Measurements from ENCODE around the gene ZFP2.
"Not testable (repeated sequence)": the region's sequence is repeated elsewhere in the genome, so short reads cannot be mapped to it uniquely, and the experiment has no call there.

Gene ZFP2

DNA sequence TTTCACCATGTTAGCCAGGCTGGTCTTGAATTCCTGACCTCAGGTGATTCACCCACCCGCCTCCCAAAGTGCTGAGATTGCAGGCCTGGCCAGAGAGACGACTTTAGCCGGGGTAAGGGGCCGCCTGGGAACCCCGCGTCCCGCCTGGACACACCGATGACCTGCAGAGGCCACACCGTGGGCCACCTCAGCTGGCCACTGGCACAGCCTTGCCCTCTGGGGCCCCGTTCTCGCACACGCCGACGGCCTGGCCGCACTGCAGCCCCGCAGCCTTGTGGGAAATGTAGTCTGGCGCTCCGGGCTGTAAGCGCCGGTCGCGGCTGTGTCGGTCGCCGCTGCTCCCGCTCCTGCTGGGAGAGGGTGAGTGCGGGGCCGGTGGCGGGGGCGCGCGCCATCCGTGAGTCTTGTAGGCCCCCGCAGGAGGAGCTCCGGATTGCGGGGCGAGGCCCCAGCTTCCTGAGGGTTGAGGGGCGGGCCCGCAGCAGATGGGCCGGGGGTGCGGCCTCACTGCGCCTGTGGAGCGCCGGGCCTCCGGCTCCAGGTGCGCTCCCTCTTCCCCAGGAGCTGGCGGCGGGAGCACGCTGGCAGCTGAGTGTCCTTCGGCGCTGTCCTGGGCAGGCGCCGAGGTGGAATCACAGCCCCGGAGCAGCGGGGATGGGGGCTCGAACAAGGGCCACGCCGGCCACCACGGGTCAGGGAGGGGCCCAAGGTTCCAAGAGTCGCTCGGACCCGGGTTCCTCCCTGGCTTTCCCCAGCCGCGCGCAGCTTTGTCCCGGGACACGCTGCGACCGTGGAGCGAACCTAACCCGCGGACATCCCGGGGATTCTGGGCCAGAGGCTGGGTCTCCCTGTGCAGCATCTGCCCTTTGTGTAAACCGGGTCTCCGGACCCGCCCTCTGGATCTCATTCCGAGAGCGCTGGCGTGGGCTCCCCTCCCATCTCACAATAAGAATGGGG is at the start of gene ZFP2:
Gene ZFP2 (plus strand): TSS at position 299 of the 957 bp plus-strand sequence. CDS start 35,401 bp downstream, outside the sequence.
- peak; percentile 62 for DNase-seq (ENCODE audit: low spot score)
- CTCF ChIA-PET = interaction anchor here (0.6 to 0.8 kb wide), 3 partner anchors 8 to 165 kb away, joined by 3 to 5 read pairs (median 4); no protein-coding TSS in a partner anchor
- peak within 1 kb of the TSS; percentile 61 for H3K27ac ChIP-seq
- POLR2A ChIA-PET (ENCODE audit: low non-redundant PET) = interaction anchor here (0.7 kb wide), 1 partner anchor 308 kb away, joined by 3 read pairs; no protein-coding TSS in a partner anchor
- TF ChIP-seq, protein P1, sequence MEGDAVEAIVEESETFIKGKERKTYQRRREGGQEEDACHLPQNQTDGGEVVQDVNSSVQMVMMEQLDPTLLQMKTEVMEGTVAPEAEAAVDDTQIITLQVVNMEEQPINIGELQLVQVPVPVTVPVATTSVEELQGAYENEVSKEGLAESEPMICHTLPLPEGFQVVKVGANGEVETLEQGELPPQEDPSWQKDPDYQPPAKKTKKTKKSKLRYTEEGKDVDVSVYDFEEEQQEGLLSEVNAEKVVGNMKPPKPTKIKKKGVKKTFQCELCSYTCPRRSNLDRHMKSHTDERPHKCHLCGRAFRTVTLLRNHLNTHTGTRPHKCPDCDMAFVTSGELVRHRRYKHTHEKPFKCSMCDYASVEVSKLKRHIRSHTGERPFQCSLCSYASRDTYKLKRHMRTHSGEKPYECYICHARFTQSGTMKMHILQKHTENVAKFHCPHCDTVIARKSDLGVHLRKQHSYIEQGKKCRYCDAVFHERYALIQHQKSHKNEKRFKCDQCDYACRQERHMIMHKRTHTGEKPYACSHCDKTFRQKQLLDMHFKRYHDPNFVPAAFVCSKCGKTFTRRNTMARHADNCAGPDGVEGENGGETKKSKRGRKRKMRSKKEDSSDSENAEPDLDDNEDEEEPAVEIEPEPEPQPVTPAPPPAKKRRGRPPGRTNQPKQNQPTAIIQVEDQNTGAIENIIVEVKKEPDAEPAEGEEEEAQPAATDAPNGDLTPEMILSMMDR (conservative IDR thresholded peaks at IDR 0.05; ENCODE audit: low read depth) = no peak

DNA sequence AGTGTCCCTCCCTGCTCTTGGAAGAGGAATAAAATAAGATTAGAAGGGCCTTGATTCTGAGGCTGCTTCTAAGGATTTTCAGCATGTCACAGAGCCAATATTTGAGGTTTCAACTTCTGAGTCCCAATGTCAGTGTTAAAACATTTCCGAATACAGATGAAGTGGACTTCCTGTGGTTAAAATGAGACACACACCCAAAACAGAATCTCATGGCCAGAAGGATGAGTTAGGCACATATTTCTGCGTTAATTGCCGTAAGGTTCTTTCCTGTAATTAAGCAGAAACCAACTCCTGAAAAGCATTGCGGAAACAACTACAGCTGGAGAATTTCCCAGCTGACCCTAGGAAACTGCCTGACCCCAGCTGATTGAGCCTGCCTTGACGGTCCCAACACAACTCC is 46.4 kb upstream of the ZFP2 start:
- POLR2A ChIA-PET (ENCODE audit: low non-redundant PET) = no interaction called here

DNA sequence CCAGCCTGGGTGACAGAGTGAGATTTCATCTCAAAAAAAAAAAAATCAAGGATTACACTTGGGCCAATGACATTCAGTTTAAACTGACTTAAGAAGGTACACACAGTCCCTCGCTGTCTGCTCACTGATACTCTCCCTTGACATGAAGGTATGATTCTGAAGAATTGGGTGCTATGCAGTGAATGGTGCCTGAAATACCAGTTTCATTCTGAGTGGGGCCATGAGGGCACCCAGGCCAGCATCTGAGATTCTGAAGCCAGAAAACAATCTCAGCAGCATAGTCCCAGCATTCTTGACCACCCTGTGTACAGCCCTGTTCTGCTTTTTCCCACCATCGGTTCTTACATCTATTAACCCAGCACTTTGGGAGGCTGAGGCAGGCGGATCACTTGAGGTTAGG is 43.8 kb upstream of the ZFP2 start:
- TF ChIP-seq, protein P1 (conservative IDR thresholded peaks at IDR 0.05; ENCODE audit: low read depth) = no peak
- DNase-seq (ENCODE audit: low spot score) = no peak

More for the DNA sequence above, 46.4 kb upstream of the ZFP2 start:
- CTCF ChIA-PET = interaction anchor here (1.2 kb wide), 1 partner anchor 119 kb away, joined by 8 read pairs; the partner anchor contains the start of gene ZNF354A
- no peak overlapping the region for H3K27ac ChIP-seq
- DNase-seq (ENCODE audit: low spot score) = no peak
- TF ChIP-seq, protein P1 (conservative IDR thresholded peaks at IDR 0.05; ENCODE audit: low read depth) = no peak

DNA sequence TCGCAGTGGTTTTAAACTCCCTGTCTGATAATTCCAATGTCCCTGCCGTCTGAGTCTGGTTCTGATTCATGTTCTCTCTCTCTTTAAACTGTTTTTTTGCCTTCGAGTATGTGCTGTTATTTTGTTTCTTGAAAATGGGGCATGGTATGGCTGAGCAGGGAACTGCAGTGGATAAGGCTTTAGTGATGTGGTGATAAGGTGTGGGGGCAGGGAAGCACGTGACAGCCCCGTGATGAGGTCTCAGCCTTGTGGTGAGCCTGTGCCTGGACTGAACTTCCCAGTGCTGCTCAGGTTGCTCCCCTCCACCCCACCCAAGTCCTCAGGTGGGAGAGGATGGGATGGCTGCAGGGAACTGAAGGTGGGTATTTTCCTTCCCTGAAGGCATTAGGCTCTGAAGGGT is 41.4 kb upstream of the ZFP2 start:
- POLR2A ChIA-PET (ENCODE audit: low non-redundant PET) = no interaction called here
- CTCF ChIA-PET = no interaction called here
- no peak overlapping the region for H3K27ac ChIP-seq
- DNase-seq (ENCODE audit: low spot score) = no peak
- TF ChIP-seq, protein P1 (conservative IDR thresholded peaks at IDR 0.05; ENCODE audit: low read depth) = no peak

More for the DNA sequence above, 43.8 kb upstream of the ZFP2 start:
- no peak overlapping the region for H3K27ac ChIP-seq
- ChIA-PET CTCF (interaction anchor here (0.6 kb wide), 1 partner anchor 21 kb away, joined by 3 read pairs; no protein-coding TSS in a partner anchor), POLR2A (ENCODE audit: low non-redundant PET) (no interaction called here)

DNA sequence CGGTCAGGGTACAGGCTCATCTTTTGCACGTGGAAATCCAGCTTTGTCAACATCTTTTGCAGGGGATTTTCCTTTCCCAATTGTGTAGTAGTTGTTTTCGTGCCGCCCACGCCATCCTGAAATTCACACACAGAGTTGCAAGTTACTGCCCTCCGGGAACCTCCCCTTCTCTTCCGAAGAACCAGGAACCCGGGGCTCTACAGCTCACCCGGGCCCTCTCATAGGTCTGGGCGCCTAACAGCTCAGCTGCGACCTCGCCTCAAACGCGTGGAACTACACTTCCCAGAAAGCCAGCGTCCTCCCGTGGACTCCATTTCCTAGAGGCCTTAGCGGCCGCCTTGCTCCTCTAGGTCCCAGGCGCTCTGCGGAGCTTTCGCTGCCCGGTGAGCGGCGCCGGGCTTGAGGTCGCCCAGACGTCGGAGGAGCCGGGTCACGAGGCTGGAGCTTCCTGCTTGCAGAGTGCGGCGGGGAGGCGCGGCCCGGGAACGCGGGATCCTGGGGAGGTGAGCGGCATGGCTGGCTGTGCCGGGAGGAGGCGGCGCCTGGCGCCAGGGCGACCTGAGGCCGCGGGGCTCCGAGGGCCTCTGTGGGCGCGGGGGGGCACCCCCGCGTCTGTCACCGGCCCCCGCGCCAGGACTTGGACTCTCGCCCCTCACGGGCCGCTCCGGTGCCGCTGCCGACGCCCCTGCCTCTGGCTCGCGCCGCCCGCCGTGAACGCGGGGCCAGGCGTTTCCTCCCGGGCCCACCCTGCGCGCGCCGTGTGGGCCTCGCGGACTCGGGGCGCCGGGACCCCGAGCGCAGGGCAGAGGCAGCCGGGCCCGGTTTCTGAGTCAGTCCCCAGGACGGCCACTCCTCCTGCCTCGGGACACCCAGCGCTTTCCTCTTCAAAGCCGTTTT is 35.8 kb upstream of the ZFP2 start, which contains the start of gene ZNF354B:
Gene ZNF354B (plus strand): TSS at position 329 of the 897 bp plus-strand sequence. CDS start 1,095 bp downstream, outside the sequence.
- DNase-seq (ENCODE audit: low spot score) = peak; percentile 91
- POLR2A ChIA-PET (ENCODE audit: low non-redundant PET) = interaction anchor here (0.5 to 0.7 kb wide), 2 partner anchors 44 to 130 kb away, joined by 3 to 5 read pairs; partner anchors contain the start of gene ZNF354A
- TF ChIP-seq, protein P1 (conservative IDR thresholded peaks at IDR 0.05; ENCODE audit: low read depth) = no peak
- peak within 1 kb of the TSS; percentile 88 for H3K27ac ChIP-seq
- CTCF ChIA-PET = interaction anchor here (0.6 to 1.2 kb wide), 2 partner anchors 129 to 177 kb away, joined by 4 to 5 read pairs; partner anchors contain the start of gene ZNF354A

DNA sequence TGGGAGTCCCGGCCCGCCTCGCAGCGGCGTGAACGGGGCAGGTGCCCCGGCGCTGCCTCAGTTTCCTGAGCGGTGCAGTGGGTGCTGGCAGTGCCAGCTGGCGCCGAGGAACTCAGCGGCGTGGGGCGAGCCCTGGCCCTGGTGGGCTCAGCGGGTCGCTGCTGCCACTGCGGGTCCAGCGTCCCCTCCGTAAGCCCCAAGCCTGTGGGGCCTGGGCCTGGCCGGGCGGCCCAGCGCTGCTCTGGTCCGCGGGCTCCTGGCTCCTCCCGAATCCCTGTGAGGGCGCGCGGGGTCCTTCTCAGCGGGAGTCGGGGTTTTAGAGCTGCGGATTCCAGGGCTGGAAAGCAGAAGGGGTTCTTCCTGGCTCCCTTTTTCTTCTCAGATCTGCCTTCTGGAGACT is 35.1 kb upstream of the ZFP2 start:
- H3K27ac ChIP-seq = peak overlapping the region; percentile 88
- CTCF ChIA-PET; DNase-seq (ENCODE audit: low spot score); POLR2A ChIA-PET (ENCODE audit: low non-redundant PET): not testable (repeated sequence)

All from RWPE1 (cell line).